Coronary artery (tissue), 2 donors: ENCODE results near the gene EVI5L.

Source experiments
- DNase-seq: peaks from one replicate; pipeline ENCODE4 v3.0.0-alpha.2; 2017; ENCODE audit warnings: low spot score
- H3K27ac ChIP-seq, 2 donors: fragments of 200-600 bp; sonication (generic); one replicate each; pipeline ENCODE4 v1.5.1; 2016 to 2019
- H3K4me3 ChIP-seq: fragments of 200-600 bp; sonication (generic); 2 replicates; pipeline ENCODE4 v1.5.1; 2016; ENCODE audit warnings: mild to moderate bottlenecking, moderate library complexity
- TF ChIP-seq, protein P1 (sequence below): fragments of 200-600 bp; sonication (generic); IDR thresholded peaks from one replicate; pipeline ENCODE4 v1.5.1; 2019; ENCODE audit warnings: antibody characterized with exemption

Gene EVI5L

DNA sequence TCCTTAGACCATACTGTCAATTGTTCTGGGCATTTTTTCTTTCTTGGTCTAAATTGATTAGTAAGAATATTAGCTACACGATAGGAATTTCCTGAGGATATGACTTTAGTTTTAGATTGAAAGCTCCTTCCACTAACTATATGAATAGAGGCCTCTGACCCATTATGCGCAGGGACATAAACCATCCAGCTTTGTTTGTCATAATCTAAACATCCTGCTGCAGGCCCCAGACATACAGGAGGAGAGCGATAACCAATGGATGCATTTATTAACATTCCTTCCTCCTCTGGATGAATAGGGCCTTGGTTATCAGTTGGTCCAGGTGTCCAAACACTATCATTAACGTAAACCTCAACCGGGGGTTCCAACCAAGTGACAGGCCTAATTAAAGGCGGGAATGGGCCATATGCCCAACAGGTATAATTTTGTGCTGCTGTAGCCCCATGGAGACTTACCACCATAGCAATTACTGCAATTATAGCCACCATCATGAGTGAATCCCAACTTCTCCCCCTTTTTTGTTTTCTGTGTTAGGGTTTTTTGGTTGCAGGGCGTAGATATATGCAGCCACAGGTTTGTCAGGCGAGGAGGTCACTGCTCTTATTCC is 34.4 kb upstream of the EVI5L start:
- TF ChIP-seq, protein P1, sequence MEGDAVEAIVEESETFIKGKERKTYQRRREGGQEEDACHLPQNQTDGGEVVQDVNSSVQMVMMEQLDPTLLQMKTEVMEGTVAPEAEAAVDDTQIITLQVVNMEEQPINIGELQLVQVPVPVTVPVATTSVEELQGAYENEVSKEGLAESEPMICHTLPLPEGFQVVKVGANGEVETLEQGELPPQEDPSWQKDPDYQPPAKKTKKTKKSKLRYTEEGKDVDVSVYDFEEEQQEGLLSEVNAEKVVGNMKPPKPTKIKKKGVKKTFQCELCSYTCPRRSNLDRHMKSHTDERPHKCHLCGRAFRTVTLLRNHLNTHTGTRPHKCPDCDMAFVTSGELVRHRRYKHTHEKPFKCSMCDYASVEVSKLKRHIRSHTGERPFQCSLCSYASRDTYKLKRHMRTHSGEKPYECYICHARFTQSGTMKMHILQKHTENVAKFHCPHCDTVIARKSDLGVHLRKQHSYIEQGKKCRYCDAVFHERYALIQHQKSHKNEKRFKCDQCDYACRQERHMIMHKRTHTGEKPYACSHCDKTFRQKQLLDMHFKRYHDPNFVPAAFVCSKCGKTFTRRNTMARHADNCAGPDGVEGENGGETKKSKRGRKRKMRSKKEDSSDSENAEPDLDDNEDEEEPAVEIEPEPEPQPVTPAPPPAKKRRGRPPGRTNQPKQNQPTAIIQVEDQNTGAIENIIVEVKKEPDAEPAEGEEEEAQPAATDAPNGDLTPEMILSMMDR: no peak
- DNase-seq: no peak
- Histone ChIP-seq H3K27ac (no peak overlapping the region), H3K4me3 (no peak overlapping the region)

DNA sequence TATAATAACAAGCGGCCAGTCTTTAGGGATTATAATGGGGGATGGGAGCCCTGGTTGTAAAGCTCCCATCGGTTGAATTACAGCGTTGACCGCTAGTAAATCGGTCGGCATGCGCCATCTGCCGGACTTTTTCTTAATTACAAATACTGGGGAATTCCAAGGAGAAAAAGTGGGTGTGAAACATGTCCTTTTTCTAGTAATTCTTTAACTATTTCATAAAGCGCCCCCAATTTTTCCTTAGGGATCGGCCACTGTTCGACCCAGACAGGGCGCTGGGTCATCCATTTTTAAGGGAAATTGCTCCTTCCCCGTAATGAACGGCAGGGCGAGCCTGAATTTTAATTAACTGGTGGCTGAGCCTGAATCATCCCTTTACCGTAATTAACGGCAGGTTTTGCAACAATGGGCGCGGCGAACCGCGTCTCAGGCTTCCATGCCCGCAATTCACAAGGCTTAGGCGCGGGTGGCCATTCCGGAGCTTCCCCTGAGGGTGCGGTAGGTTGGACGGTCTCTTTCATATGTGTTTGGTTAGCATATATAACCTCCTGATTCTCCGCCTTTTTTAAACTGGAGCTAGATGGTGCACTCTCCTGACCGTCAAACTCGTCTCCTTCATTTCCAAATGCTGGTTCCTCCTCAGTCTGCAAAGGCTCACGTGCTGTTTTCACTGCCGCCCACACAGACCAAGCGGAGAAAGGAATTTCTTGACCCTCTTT is 30.2 kb upstream of the EVI5L start:
- Histone ChIP-seq H3K27ac (no peak overlapping the region), H3K4me3 (peak overlapping the region; percentile 29)
- no peak for DNase-seq
- TF ChIP-seq, protein P1: no peak

DNA sequence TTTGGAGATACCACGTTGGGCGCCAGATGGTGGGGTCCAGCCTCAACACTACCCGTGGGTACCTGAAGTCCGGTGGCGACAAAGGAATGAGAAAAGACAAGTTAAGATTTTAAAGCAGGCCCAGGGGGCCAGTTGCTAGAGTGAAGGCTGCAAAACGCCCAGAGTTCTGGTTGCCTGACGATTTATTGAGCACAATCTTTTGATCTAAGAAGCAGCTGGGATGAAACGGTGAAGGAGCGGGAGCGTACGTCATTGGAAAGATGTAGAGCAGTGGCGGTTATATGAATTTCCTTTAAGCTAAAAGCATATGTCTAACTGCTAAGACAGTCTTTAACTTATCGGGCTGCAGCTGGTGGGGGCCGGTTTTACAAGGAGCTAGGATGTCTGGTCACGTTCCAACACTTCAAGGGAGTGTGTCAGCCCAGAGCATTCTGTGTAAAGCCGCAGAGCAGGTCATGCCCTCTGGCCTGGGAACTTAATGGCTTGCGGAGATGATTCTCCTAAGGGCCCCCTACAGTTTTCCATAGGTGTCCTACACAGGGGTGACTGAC is 28.9 kb upstream of the EVI5L start:
- TF ChIP-seq, protein P1: no peak
- no peak overlapping the region for H3K27ac ChIP-seq
- no peak for DNase-seq
- no peak overlapping the region for H3K4me3 ChIP-seq

DNA sequence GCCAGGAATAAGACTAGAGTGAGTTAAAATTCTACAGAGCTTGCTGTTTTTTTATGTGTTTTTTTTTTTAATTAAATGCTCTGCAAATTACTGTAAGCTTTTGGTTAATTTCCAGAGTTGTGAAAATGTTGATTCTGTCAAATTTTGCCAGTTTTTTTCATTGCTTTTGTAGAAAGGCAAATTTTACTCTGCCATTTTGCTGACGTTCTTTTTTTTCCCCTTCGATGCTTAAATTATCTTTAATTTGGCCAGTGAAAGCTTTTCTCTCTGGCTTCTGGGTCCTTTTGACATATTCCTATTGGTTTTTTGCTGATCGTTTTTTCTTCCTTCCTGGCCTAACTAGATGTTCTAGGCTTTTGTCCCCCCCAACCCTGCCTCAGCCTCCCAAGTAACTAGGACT is 23.8 kb upstream of the EVI5L start:
- no peak overlapping the region for H3K27ac ChIP-seq
- TF ChIP-seq, protein P1: no peak
- H3K4me3 ChIP-seq: no peak overlapping the region
- no peak for DNase-seq

DNA sequence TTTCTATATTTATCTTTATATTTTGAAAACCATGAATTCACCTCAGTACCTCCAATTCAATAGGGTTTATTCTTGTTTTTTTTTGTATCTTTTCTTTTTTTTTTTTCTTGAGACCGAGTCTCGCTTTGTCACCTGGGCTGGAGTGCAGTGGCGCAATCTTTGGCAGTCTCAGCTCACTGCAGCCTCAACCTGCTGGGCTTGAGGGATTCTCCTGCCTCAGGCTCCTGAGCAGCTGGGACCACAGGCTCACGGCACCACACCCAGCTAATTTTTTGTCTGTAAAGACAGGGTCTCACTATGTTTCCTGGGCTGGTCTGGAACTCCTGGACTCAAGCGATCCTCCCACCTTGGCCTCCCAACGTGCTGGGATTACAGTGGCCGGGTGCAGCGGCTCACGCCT is 23.1 kb upstream of the EVI5L start:
- TF ChIP-seq, protein P1: no peak
- DNase-seq: no peak

DNA sequence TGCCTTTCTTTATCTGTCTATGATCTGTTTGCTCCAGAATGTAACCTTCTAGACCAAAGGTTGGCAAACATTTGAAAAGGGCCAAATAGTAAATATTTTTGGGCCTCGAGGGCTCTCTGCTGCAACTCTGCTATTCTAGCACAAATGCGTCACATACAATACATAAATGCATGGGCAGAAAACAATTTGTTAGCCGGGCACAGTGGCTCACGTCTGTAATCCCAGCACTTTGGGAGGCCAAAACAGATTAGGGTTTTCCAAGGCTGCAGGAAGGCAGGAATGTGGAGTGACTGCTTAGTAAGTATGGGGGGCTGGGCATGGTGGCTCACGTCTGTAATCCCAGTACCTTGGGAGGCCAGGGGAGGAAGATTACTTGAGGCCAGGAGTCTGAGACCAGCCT is 21.9 kb upstream of the EVI5L start:
- H3K4me3 ChIP-seq: no peak overlapping the region
- TF ChIP-seq, protein P1: no peak
- DNase-seq: no peak
- H3K27ac ChIP-seq: no peak overlapping the region

More for the DNA sequence above, 23.1 kb upstream of the EVI5L start:
- H3K27ac ChIP-seq: no peak overlapping the region
- no peak overlapping the region for H3K4me3 ChIP-seq

DNA sequence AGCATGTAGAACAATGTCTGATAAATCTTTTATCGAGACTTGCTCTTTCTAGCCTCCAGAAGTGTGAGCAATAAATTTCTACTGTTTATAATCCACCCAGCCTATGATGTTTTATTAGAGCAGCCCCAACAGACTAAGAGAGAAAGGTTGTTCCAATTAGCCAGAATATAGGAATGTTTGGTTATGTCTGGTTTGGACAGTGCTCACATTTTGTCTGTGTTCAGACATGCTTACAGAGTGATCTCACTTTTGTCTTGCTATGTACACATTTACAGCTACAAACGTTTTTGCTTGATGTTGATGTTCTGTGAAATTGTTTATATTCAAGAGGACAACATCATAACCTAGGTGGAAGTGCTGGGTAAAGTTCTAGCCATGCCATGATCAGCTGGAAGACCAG is 18.0 kb upstream of the EVI5L start:
- TF ChIP-seq, protein P1: no peak
- Histone ChIP-seq H3K4me3 (no peak overlapping the region), H3K27ac (no peak overlapping the region)
- DNase-seq: no peak
